Measurements from ENCODE around the gene URM1.

Gene URM1

GRCh38 chr9:128429513-128430086, 58.4 kb downstream of the URM1 start:
- DNase-seq: peak in 1 of 14 donors; percentile 76

- peak in 1 of 14 donors; percentile 11 for DNase-seq
Observed at GRCh38 chr9:128431207-128431606, 60.0 kb downstream of the URM1 start.

GRCh38 chr9:128434340-128434739, 63.2 kb downstream of the URM1 start:
- no peak for DNase-seq

- DNase-seq: no peak
Observed at GRCh38 chr9:128435611-128436010, 64.4 kb downstream of the URM1 start.

GRCh38 chr9:128438343-128439109, 67.4 kb downstream of the URM1 start:
- peak in 12 of 14 donors; percentile 28 to 81 (median 56) for DNase-seq

GRCh38 chr9:128439273-128439672, 68.1 kb downstream of the URM1 start:
- peak in 1 of 14 donors; percentile 61 for DNase-seq
